DLD1 (cell line): ENCODE data around the gene OTUB2.

Experiments used
- in situ Hi-C: cut with HindIII; loops from 2 replicates; pipeline ENCODE4 v1.10.0; 2017; ENCODE audit warnings: low sequenced_read_pairs

The OTUB2 gene

DNA sequence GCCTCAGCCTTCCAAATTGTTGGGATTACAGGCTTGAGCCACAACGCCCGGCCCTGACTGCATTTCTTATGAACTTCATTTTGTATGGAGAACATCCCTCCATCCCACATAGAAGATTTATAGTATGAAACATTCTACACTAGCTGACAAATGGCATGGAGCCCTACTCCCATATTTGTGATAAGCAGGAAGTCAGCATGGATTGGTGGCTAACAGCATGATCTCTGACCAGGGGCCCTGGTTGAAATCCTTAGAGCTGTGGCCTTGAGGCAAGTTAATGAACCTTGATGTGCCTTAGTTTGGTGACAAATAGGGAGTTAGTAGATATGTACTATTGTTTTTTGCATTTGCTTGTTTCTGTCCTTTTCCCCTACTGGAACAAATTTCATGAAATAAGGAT lies 67.3 kb downstream of the OTUB2 start:
- in situ Hi-C loops: no loop called here

DNA sequence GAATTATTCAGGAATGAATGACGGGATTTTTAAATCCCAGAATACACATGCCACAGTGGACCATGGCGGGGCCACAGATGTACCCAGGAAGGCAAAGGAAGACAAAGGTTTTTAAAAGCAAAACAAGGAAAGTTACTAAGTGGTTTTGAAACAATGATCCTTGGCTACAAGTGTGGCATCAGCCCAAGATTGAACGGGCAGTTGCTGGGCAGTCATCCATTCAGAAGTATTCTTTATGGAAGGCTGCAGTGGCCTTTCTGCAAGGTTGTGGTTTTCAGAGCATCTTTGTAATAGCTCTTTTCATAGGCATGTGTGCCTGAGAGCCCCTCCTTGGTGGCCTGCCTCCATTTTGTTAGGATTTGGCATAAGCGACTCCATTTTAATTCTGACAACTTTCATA lies 71.0 kb downstream of the OTUB2 start:
- in situ Hi-C loops: no loop called here
